Stimulated activated CD4-positive, alpha-beta T cell treated with anti-CD3 and anti-CD28 coated beads, Interleukin-4, amount 100 ng/mL, for 4 hours (primary cell): ENCODE data around the gene AGPS.

Experiments
- DNase-seq, 2 experiments: peaks; one replicate each; pipeline ENCODE4 v3.0.0-alpha.2; 2020

Gene AGPS

DNA sequence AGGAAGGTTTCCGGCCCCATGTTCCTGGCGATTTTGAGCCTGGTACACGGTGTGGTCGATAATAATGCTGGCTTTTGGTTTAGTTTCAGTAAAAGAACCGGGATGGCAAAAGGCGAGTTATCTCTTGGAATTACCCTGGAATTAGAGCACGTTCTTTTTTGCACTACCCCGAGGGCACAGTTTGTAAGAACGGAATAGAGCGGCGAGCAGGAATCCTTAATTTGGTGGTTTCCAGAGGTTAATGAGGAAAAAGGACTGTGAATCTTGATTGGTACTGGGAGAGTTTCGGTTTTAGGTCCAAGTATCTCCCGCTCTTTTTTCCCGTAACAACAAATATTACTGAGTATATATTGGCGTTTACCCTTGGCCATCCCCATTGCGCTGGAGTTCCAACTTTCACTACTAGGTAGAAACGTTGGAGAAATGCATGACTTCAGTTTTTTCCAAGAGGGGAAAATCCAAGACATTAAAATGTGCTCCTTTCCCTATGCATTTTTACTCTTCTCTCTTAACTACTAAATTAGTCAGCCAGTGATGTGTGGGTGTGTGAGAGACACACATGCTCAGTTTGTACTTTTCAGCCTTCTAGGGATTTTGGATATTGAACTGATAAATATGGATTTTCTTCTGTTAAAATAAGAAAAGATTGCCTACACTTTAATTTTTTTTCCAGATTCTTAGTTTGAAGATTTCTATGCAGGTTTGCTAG lies 160.8 kb downstream of the AGPS start:
- DNase-seq = no peak

- no peak for DNase-seq
Measured at GRCh38 chr2:177554365-177554764, 161.8 kb downstream of the AGPS start.

- DNase-seq = no peak
Measured at GRCh38 chr2:177556153-177556552, 163.6 kb downstream of the AGPS start.

- DNase-seq = no peak
Measured at GRCh38 chr2:177557794-177558193, 165.2 kb downstream of the AGPS start.

GRCh38 chr2:177559638-177560037 lies 167.1 kb downstream of the AGPS start:
- DNase-seq = no peak

- no peak for DNase-seq
Measured at GRCh38 chr2:177568390-177568789, 175.8 kb downstream of the AGPS start.

GRCh38 chr2:177568893-177569292 lies 176.3 kb downstream of the AGPS start:
- no peak for DNase-seq

DNA sequence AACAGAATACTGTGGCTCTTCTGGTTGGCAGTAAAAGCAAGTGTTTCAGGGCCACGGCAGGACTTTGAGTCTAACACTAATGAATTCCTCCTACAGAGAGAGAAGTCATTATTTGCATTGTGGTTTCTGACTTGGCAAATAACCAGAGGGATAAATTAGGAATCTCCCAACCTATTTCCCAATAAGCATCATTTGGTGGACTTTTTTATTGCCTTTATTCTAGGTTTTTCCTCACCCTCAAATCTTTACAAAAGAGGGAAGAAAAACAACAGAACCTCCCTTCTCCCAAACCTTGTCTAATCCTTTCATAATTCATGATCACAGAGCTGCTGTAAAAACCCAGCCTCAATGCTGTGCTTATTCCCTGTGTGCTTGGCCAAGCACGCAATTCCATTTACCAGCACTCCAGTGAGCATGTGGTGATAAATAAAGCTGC lies 179.7 kb downstream of the AGPS start:
- no peak for DNase-seq

GRCh38 chr2:177573120-177573519 lies 180.5 kb downstream of the AGPS start:
- DNase-seq = no peak

GRCh38 chr2:177574356-177574755 lies 181.8 kb downstream of the AGPS start:
- no peak for DNase-seq

DNA sequence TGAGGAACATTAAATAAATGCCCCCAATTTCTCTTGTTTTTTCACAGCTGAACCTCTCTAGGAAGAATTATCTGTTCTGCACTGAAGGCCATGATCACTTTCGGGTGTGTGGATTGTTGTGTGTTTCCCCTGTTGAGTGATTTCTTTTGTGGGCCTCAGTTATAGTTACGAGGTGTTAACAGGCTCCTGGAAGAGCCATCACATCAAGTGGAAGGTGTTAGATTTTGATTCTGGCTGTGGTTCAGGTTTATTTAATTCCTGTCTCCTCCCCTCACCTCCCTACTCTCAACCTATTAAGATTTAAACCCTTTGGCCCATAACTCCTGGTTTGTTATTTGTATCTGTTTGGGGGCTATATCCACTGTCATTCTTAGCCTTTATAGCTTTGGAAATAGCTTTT lies 182.8 kb downstream of the AGPS start:
- no peak for DNase-seq

GRCh38 chr2:177577075-177577474 lies 184.5 kb downstream of the AGPS start:
- DNase-seq = no peak

GRCh38 chr2:177578454-177578853 lies 185.9 kb downstream of the AGPS start:
- DNase-seq = no peak

- no peak for DNase-seq
Measured at GRCh38 chr2:177579486-177580036, 187.0 kb downstream of the AGPS start.

DNA sequence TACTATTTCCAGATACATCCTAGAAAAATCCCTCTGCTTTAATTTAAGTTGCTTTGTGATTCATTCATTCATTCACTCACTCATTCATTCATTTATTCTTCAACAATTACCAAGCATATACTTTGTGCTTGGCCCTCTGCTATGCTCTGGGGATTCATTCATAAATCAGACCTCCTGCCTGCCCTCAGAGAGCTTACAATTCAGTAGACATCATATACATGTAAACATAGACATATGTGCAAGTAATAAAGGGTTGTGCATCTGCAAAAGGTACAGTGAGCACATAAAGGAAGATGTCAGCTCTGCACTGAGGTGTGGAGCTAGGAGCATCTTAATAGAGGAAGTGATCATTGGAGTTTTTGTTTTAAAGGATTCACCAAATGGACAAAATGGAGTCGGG lies 189.4 kb downstream of the AGPS start:
- no peak for DNase-seq

DNA sequence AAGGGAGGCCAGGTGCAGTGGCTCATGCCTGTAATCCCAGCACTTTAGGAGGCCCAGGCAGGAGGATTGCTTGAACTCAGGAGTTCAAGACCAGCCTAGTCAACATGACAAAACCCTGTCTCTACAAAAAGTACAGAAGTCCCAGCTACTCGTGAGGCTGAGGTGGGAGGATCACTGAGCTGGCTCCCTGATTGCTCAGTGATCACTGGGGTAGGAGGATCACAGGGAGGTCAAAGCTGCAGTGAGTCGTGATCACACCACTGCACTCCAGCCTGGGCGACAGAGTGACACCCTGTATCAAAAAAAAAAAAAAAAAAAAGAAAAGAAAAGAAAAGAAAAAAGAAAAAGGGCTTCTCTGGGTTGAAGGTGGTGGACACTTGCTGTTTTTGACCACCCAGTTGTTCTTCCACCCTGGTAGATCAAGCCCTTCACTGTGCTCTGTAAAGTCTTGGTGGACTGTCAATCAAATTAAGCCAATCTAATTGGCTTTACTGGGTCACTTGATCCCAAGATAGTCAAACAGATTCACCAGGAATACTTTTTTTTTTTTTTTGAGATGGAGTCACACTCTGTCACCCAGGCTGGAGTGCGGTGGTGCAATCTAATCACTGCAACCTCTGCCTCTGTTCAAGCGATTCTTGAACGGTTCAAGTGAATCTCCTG lies 191.6 kb downstream of the AGPS start:
- DNase-seq = no peak

DNA sequence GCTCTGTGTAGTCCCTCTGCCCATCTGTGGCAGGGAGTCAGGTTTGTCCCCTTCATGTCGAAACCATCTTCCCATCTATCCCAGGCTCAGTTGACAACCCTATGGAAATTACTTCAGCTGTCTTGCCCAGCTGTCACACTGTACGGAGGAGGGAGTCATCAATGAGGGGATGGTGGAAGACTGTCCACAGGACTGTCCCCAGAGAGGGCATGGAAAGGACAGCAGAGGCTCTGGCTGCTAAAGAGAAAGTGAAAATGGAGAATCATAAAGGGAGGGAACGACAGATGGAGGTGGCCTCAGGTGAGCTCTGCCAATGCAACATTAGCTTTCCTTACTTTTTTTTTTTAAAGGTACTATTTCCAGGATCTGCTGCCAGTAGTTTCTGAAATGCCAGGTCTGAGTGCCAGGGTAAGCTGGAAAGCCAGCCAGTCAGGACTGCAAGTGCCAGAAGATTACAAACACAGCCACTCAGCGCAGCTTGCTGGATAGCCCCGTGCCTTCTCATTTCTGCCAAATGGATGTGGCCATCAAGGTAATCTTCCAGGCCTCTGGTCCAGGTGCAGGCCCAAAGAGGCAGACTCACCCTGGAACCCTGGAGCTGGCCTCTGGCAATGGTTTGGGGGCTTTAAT lies 192.8 kb downstream of the AGPS start:
- no peak for DNase-seq

- no peak for DNase-seq
Measured at GRCh38 chr2:177586154-177586553, 193.6 kb downstream of the AGPS start.

GRCh38 chr2:177587371-177587770 lies 194.8 kb downstream of the AGPS start:
- DNase-seq = no peak

- DNase-seq = no peak
Measured at GRCh38 chr2:177588671-177589070, 196.1 kb downstream of the AGPS start.

DNA sequence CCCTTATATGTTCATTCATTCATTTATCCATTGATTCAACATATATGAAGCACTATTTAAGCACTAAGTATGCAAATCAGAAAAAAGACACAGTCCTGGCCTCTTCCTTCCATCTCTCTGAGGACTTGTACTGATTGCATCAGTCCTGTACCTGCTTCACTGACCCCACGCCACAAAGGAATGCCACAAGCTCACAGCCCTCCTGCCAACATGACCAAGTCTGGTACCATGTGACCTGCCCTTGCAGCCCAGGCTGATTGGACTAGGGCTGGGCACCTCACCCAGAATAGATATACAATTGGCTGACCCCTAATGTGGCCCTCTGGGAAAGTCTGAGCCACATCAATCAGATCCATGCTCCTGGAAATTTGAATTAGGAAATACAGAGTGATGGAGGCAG lies 196.6 kb downstream of the AGPS start:
- no peak for DNase-seq

DNA sequence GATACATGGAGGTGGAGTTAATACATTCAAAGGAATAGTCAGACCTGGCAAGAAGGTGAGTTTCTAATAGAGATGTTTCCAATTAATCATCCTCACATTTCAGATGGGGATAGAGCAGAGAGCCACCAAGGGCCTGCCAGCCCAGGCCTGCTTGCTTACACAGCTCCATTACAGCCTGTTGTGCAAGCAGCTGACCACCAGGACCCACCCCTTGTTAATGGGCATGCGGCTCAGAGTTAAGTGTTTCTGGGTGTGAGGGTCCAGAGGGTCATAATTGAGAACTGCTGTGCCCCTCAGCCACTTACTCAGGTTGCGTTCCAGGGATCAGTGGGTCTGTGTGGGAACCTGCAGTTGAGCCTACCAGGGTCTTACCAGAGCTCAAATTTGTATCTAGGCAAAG lies 199.8 kb downstream of the AGPS start:
- no peak for DNase-seq

DNA sequence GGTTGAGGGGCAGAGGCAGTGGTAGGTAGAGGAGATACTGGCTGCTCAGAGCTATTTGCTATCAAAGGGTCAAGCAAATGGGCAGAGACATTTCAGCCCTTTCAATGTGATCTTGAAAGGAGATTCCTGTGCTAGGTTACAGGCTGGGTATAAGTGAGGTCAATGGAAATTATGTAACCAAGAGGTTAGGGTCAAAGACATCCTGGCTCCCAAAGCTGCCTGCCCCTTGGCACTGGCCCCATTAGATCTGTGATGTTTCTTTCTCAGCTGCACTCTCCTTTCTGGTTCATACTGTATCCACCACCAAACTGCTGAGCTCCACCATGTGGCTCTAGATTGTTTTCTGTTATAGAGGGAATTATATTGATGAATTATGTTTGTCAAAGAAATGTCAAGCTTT lies 200.4 kb downstream of the AGPS start:
- DNase-seq = no peak

- no peak for DNase-seq
Measured at GRCh38 chr2:177593402-177593801, 200.8 kb downstream of the AGPS start.
